Brain microvascular endothelial cell (primary cell): ENCODE measurements around the gene FGF7.

Source experiments
- DNase-seq: peaks from one replicate; pipeline ENCODE4 v3.0.0-alpha.2; 2020
- H3K27ac ChIP-seq: fragments of 250-450 bp; sonication (Bioruptor Pico); 2 replicates; pipeline ENCODE4 v1.5.1; 2020; ENCODE audit warnings: mild to moderate bottlenecking, moderate library complexity
- H3K27me3 ChIP-seq: fragments of 250-450 bp; sonication (Bioruptor Pico); replicated peaks from 2 replicates; pipeline ENCODE4 v1.5.1; 2020; ENCODE audit warnings: mild to moderate bottlenecking
- H3K36me3 ChIP-seq: fragments of 250-450 bp; sonication (Bioruptor Pico); replicated peaks from 2 replicates; pipeline ENCODE4 v1.5.1; 2020; ENCODE audit warnings: mild to moderate bottlenecking
- H3K4me3 ChIP-seq: 2 replicates; pipeline ENCODE4 v1.5.1; 2011; ENCODE audit warnings: low read depth, mild to moderate bottlenecking, control low read depth, low read length, moderate library complexity
- CTCF ChIP-seq: IDR thresholded peaks from 2 replicates; pipeline ENCODE4 v1.5.1; 2011; ENCODE audit warnings: low read depth, mild to moderate bottlenecking, moderate library complexity, low read length, control low read depth, inconsistent platforms; ENCODE audit errors: missing control alignments
- in situ Hi-C: cut with HindIII; loops from 2 replicates; pipeline ENCODE4 v1.10.0; 2017; ENCODE audit warnings: low sequenced_read_pairs, low pct_ligation_motif_present

Gene FGF7

DNA sequence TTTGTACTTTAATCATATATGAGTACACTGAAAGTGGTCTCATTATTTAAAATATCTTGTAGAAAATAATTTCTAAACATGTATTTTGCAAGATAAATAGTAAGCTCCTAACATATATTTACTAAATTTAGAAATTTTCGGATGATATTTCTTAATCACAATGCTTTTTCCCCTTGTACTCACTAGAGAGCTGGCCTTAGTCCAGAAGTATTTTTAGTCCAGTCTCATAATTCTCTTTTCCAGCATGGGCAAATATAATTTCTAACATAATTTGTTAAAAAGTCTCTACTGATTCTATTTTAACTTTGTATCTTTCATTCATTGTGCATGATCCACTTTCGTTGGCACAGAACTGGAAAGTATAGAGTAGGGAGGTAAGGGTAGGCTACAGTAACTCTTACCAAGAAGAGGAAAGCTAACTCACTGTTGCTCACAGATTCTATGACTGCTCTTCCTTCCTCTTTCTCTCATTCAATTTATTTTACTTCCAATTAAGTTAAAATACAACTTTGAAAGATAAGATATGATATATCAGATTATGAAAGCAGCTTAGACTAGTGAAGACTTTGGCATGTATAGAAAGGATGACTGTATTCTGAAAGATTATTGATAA, 39.3 kb downstream of the FGF7 start:
- in situ Hi-C loops: no loop called here
- DNase-seq: no peak

GRCh38 chr15:49464522-49464921, 41.5 kb downstream of the FGF7 start:
- no peak for DNase-seq
- in situ Hi-C loops: no loop called here
- Histone ChIP-seq H3K4me3 (no peak overlapping the region), H3K36me3 (no peaks in the 10 kb centered on the region), H3K27ac (no peak overlapping the region), H3K27me3 (no peaks in the 10 kb centered on the region)
- no peak for TF ChIP-seq CTCF

More for the DNA sequence above, 39.3 kb downstream of the FGF7 start:
- no peak overlapping the region for H3K27ac ChIP-seq
- H3K27me3 ChIP-seq: no peaks in the 10 kb centered on the region
- H3K4me3 ChIP-seq: no peak overlapping the region
- TF ChIP-seq CTCF: no peak
- no peaks in the 10 kb centered on the region for H3K36me3 ChIP-seq

DNA sequence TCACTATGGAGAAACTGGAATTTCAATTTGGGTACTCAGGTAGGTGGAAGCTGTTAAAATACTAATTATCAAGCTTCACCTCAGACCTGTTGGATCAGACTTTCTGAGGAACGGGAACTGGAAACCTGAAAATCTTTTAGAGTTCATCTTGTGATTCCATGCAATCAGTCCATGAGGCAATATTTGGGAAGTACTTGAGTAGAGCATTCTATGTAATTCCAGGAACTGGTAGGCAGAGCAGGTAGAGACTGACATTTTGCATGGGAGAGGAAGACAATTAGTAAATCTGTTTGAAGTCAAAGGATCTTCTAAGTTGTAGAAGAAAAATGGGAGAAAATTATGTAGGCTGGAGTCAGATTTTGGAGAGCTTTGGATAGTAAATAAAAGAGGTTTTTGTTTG, 43.1 kb downstream of the FGF7 start:
- no peak for DNase-seq
- Histone ChIP-seq H3K27me3 (no peaks in the 10 kb centered on the region), H3K36me3 (no peaks in the 10 kb centered on the region), H3K27ac (no peak overlapping the region), H3K4me3 (no peak overlapping the region)
- TF ChIP-seq CTCF: no peak
- in situ Hi-C loops: no loop called here

- H3K4me3 ChIP-seq: no peak overlapping the region
- no peak for TF ChIP-seq CTCF
- no peak for DNase-seq
- no peaks in the 10 kb centered on the region for H3K27me3 ChIP-seq
- in situ Hi-C loops: no loop called here
- no peaks in the 10 kb centered on the region for H3K36me3 ChIP-seq
- H3K27ac ChIP-seq: no peak overlapping the region
Observed at GRCh38 chr15:49467746-49468480, 44.9 kb downstream of the FGF7 start.

DNA sequence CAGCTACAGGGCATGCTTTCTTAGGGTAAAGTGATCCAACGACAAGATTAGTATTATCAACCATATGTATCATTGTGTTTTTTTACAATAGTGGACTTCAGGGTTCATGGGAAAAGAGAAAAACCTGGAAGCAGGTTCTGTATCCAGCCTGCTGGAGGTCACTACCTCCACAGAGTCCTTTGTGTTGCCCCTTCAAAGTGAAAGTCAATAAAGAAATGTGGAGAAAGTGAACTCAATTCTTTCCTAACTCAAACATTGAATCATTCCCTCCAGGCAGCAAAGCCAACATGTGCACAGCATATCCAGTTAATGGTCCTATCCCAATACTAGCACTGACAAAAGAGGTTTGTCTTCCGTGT, 45.4 kb downstream of the FGF7 start:
- Histone ChIP-seq H3K4me3 (no peak overlapping the region), H3K27ac (no peak overlapping the region)

More for the DNA sequence above, 45.4 kb downstream of the FGF7 start:
- no peak for DNase-seq
- TF ChIP-seq CTCF: no peak
- H3K36me3 ChIP-seq: no peaks in the 10 kb centered on the region
- no peaks in the 10 kb centered on the region for H3K27me3 ChIP-seq
- in situ Hi-C loops: no loop called here
